H9 (cell line): ENCODE measurements around the gene LAMTOR4. TPM values are rescaled to one million over a fixed set of nuclear protein-coding genes. Genes with fewer than 3 reads are reported as not detected.
A peak's percentile ranks its signal among the peaks of the same experiment; 100 is the strongest.

Experiments used
- DNase-seq: peaks from one replicate; pipeline ENCODE4 v3.0.0-alpha.2; 2017
- H2AFZ ChIP-seq: one replicate; pipeline ENCODE4 v1.6.1; 2013; ENCODE audit warnings: mild to moderate bottlenecking, low read length, control low read depth, moderate library complexity
- H2AK5ac ChIP-seq: 2 replicates; pipeline ENCODE4 v1.6.1; 2013; ENCODE audit warnings: low read length, control low read depth, mixed read lengths; ENCODE audit not compliant: insufficient read length
- H2BK120ac ChIP-seq: one replicate; pipeline ENCODE4 v1.6.1; 2013; ENCODE audit warnings: low read depth, mild to moderate bottlenecking, low read length, control low read depth, inconsistent platforms; ENCODE audit not compliant: poor library complexity, severe bottlenecking
- H2BK12ac ChIP-seq: 2 replicates; pipeline ENCODE4 v1.6.1; 2013; ENCODE audit warnings: low read length, control low read depth, mixed read lengths, low read depth; ENCODE audit not compliant: insufficient read length
- H2BK15ac ChIP-seq: 2 replicates; pipeline ENCODE4 v1.6.1; 2013; ENCODE audit warnings: low read depth, low read length, control low read depth
- H2BK20ac ChIP-seq: one replicate; pipeline ENCODE4 v1.6.1; 2013; ENCODE audit warnings: low read depth, mild to moderate bottlenecking, low read length, control low read depth, inconsistent platforms; ENCODE audit not compliant: poor library complexity, severe bottlenecking
- H2BK5ac ChIP-seq: 2 replicates; pipeline ENCODE4 v1.6.1; 2013; ENCODE audit warnings: low read length, control low read depth, mixed read lengths; ENCODE audit not compliant: insufficient read length
- H3K14ac ChIP-seq: 2 replicates; pipeline ENCODE4 v1.6.1; 2013; ENCODE audit warnings: low read length, control low read depth; ENCODE audit not compliant: insufficient read depth
- H3K18ac ChIP-seq: 2 replicates; pipeline ENCODE4 v1.6.1; 2013; ENCODE audit warnings: low read depth, mild to moderate bottlenecking, mixed read lengths, low read length, control low read depth; ENCODE audit not compliant: insufficient read length
- H3K23ac ChIP-seq: 2 replicates; pipeline ENCODE4 v1.6.1; 2013; ENCODE audit warnings: low read length, control low read depth, mixed read lengths, low read depth; ENCODE audit not compliant: insufficient read length
- H3K23me2 ChIP-seq: 2 replicates; pipeline ENCODE4 v1.6.1; 2013; ENCODE audit warnings: low read depth, mild to moderate bottlenecking, mixed read lengths, low read length, control low read depth; ENCODE audit not compliant: insufficient read length, poor library complexity, severe bottlenecking
- H3K27ac ChIP-seq: 2 replicates; pipeline ENCODE4 v1.5.1; 2013; ENCODE audit warnings: low read length, control low read depth, mixed read lengths, low read depth; ENCODE audit not compliant: insufficient read length
- H3K27me3 ChIP-seq: 2 replicates; pipeline ENCODE4 v1.6.1; 2013; ENCODE audit warnings: low read length, control low read depth, inconsistent platforms; ENCODE audit not compliant: insufficient read depth
- H3K4ac ChIP-seq: 2 replicates; pipeline ENCODE4 v1.6.1; 2013; ENCODE audit warnings: low read depth, mild to moderate bottlenecking, control low read depth, inconsistent platforms, low read length, moderate library complexity
- H3K4me1 ChIP-seq: 2 replicates; pipeline ENCODE4 v1.6.1; 2013; ENCODE audit warnings: low read length, control low read depth, inconsistent platforms; ENCODE audit not compliant: insufficient read depth
- H3K4me2 ChIP-seq: 2 replicates; pipeline ENCODE4 v1.6.1; 2013; ENCODE audit warnings: low read length, control low read depth, mixed read lengths; ENCODE audit not compliant: insufficient read length, insufficient read depth
- H3K56ac ChIP-seq: 2 replicates; pipeline ENCODE4 v1.6.1; 2013; ENCODE audit warnings: low read depth, mild to moderate bottlenecking, mixed read lengths, low read length, control low read depth; ENCODE audit not compliant: insufficient read length
- H3K79me1 ChIP-seq: 2 replicates; pipeline ENCODE4 v1.6.1; 2013; ENCODE audit warnings: low read depth, mild to moderate bottlenecking, moderate library complexity, low read length, control low read depth, inconsistent platforms; ENCODE audit not compliant: insufficient read depth, poor library complexity, severe bottlenecking
- H3K79me2 ChIP-seq: 2 replicates; pipeline ENCODE4 v1.6.1; 2013; ENCODE audit warnings: low read length, control low read depth, inconsistent platforms; ENCODE audit not compliant: insufficient read depth
- H3K9ac ChIP-seq: 2 replicates; pipeline ENCODE4 v1.6.1; 2013; ENCODE audit warnings: low read length, control low read depth, mixed read lengths; ENCODE audit not compliant: insufficient read length; ENCODE audit errors: extremely low read depth
- H3K9me3 ChIP-seq: one replicate; pipeline ENCODE4 v1.6.1; 2013; ENCODE audit warnings: low read depth, low read length, inconsistent platforms; ENCODE audit not compliant: control insufficient read depth
- H3T11ph ChIP-seq: one replicate; pipeline ENCODE4 v1.6.1; 2013; ENCODE audit warnings: mild to moderate bottlenecking, low read length, control low read depth, inconsistent platforms
- H4K20me1 ChIP-seq: one replicate; pipeline ENCODE4 v1.6.1; 2013; ENCODE audit not compliant: control insufficient read depth, insufficient read length, insufficient read depth
- H4K5ac ChIP-seq: 2 replicates; pipeline ENCODE4 v1.6.1; 2013; ENCODE audit warnings: low read depth, mild to moderate bottlenecking, mixed read lengths, low read length, control low read depth; ENCODE audit not compliant: insufficient read length
- H4K8ac ChIP-seq: replicated peaks from 2 replicates; pipeline ENCODE4 v1.6.1; 2013; ENCODE audit warnings: low read length, control low read depth, mixed read lengths, low read depth; ENCODE audit not compliant: insufficient read length
- H4K91ac ChIP-seq: 2 replicates; pipeline ENCODE4 v1.6.1; 2013; ENCODE audit warnings: low read depth, mild to moderate bottlenecking, moderate library complexity, mixed read lengths, low read length, control low read depth; ENCODE audit not compliant: insufficient read length
- H3K27ac Mint-ChIP-seq, 3 experiments: 2 replicates in 2 of 3; 3 replicates in 1 of 3; pipeline ENCODE4 v1.8.0; 2020 to 2021; ENCODE audit warnings: mixed read lengths in 3 of 3, mild to moderate bottlenecking in 1 of 3, moderate library complexity in 1 of 3
- H3K27me3 Mint-ChIP-seq: 2 replicates; pipeline ENCODE4 v1.8.0; 2021; ENCODE audit warnings: low read depth, mild to moderate bottlenecking, moderate library complexity, mixed read lengths
- H3K36me3 Mint-ChIP-seq, 3 experiments: 2 replicates in 2 of 3; 3 replicates in 1 of 3; pipeline ENCODE4 v1.8.0; 2020 to 2021; ENCODE audit warnings: low read depth in 3 of 3, mixed read lengths in 3 of 3; ENCODE audit not compliant: insufficient read depth in 1 of 3
- H3K4me1 Mint-ChIP-seq, 2 experiments: 2 replicates each; pipeline ENCODE4 v1.8.0; 2020; ENCODE audit warnings: mixed read lengths in 2 of 2
- H3K4me3 Mint-ChIP-seq, 2 experiments: 2 replicates in 1 of 2; 3 replicates in 1 of 2; pipeline ENCODE4 v1.8.0; 2020 to 2021; ENCODE audit warnings: mild to moderate bottlenecking in 2 of 2, mixed read lengths in 2 of 2, moderate library complexity in 1 of 2
- H3K9me3 Mint-ChIP-seq, 2 experiments: 2 replicates in 1 of 2; 3 replicates in 1 of 2; pipeline ENCODE4 v1.8.0; 2020; ENCODE audit warnings: mild to moderate bottlenecking in 2 of 2, mixed read lengths in 2 of 2, moderate library complexity in 1 of 2
- CTCF ChIP-seq: fragments of 200-600 bp; sonication (generic); conservative IDR thresholded peaks from 3 replicates; pipeline ENCODE4 v1.8.0; 2021; ENCODE audit warnings: antibody characterized with exemption, mild to moderate bottlenecking
- WGBS: extraction: QIAGEN DNeasy Blood & Tissue Kit; methylation state at CpG from one replicate; pipeline ENCODE4 v1.1.7; 2013; ENCODE audit warnings: missing lambda C conversion rate, low lambda C conversion rate, mixed read lengths; ENCODE audit not compliant: insufficient read length; ENCODE audit errors: extremely low coverage; 5-methylcytosine and 5-hydroxymethylcytosine counted together
- total RNA-seq: library from RNA; stranded (reverse); gene quantifications from 2 replicates; pipeline ENCODE4 v1.2.1, GENCODE V29; 2021

LAMTOR4 gene
- total RNA-seq, 1 experiment from 2014 or later, result 179 TPM

- WGBS, result no CpG with 5 or more reads among the region's 11 CpGs
- H3K9me3 Mint-ChIP-seq, result no peaks in the 10 kb centered on the region; a peak in 1 of 5 replicates
- H3K27me3 ChIP-seq, result no peaks in the 10 kb centered on the region; the same call in 1 of the 2 replicates
Measured at GRCh38 chr7:100170101-100170897, 21.6 kb downstream of the LAMTOR4 start.

More at GRCh38 chr7:100170101-100170897, 21.6 kb downstream of the LAMTOR4 start:
- Histone ChIP-seq H3K23me2 (peaks cover 11% of the 10 kb centered on the region), H3K79me2 (no peaks in the 10 kb centered on the region), H3K4me2 (peak overlapping the region; percentile 64), H3K27ac (no peak overlapping the region), H2BK12ac (no peak overlapping the region), H2BK5ac (no peak overlapping the region), H3K18ac (no peak overlapping the region), H2BK20ac (no peak overlapping the region), H3K23ac (no peak overlapping the region), H4K5ac (no peak overlapping the region), H3K79me1 (no peaks in the 10 kb centered on the region), H2BK15ac (no peak overlapping the region), H3K4ac (no peak overlapping the region), H3T11ph (no peak overlapping the region), H4K8ac (no peak overlapping the region), H4K20me1 (no peaks in the 10 kb centered on the region), H2AK5ac (no peak overlapping the region), H3K56ac (no peak overlapping the region), H2AFZ (no peak overlapping the region), H3K9ac (no peak overlapping the region), H3K14ac (no peak overlapping the region; the same call in 1 of the 2 replicates), H3K4me1 (peaks cover 10% of the 10 kb centered on the region), H2BK120ac (no peak overlapping the region), H4K91ac (no peak overlapping the region), H3K9me3 (no peaks in the 10 kb centered on the region)
- Mint-ChIP-seq H3K4me1 (peaks cover 45 to 61% of the 10 kb centered on the region in 2 experiments), H3K27ac (no peak overlapping the region; a peak in 1 of 7 replicates), H3K4me3 (peak overlapping the region; percentile 59 to 68), H3K36me3 (peaks cover 21 to 33% (median 26%) of the 10 kb centered on the region in 3 experiments), H3K27me3 (peaks cover 31% of the 10 kb centered on the region)
- no peak for TF ChIP-seq CTCF
- DNase-seq, result no peak
